NT2/D1 (cell line): Measurements from ENCODE around the gene CRY2.

Source experiments
- SUZ12 ChIP-seq: IDR thresholded peaks from 2 replicates; pipeline ENCODE4 v1.6.1; 2011; ENCODE audit not compliant: insufficient read length, insufficient read depth; ENCODE audit errors: extremely low read depth
- ZNF274 ChIP-seq: IDR thresholded peaks from 2 replicates; pipeline ENCODE4 v1.6.1; 2011; ENCODE audit warnings: mild to moderate bottlenecking, low read depth, low read length

GRCh38 chr11:45811571-45812290 lies 35.5 kb upstream of the CRY2 start:
- no peak for TF ChIP-seq SUZ12
- TF ChIP-seq ZNF274 = no peak
